ENCODE results near the gene ANP32E. TPM values are rescaled to one million over a fixed set of nuclear protein-coding genes. Genes with fewer than 3 reads are reported as not detected.

ANP32E gene
- total and polyA plus RNA-seq, 9 of the 15 experiments (the other 6 are each of a cell fraction or from before 2014, with no cell fraction given) = 60.4 to 197 (median 104) TPM

- TF ChIP-seq KDM1A (IDR thresholded peaks at IDR 0.05) (no peak; a peak in 1 of 4 replicates), NR2C2 (CRISPR knock-in tag; IDR thresholded peaks at IDR 0.05) (peak; percentile 67; the same call in 1 of the 2 replicates), NR2C2 (tag; IDR thresholded peaks at IDR 0.05) (peak; percentile 68), CXXC5 (CRISPR knock-in tag; IDR thresholded peaks at IDR 0.05) (peak; percentile 89), EZH2 (IDR thresholded peaks at IDR 0.05; ENCODE audit: borderline replicate concordance, low read depth, low read length) (no peak), KLF13 (tag; IDR thresholded peaks at IDR 0.05; ENCODE audit: borderline replicate concordance, low read depth) (no peak), TAF7 (tag; IDR thresholded peaks at IDR 0.05) (peak; percentile 100), ZKSCAN3 (CRISPR knock-in tag; IDR thresholded peaks at IDR 0.05) (no peak), HINFP (tag; conservative IDR thresholded peaks at IDR 0.05; ENCODE audit: low read depth) (no peak), GTF3C2 (IDR thresholded peaks at IDR 0.05; ENCODE audit: borderline replicate concordance, extremely low read depth, insufficient read length) (no peak), ZNF586 (CRISPR knock-in tag; conservative IDR thresholded peaks at IDR 0.05) (no peak), PKNOX1 (IDR thresholded peaks at IDR 0.05) (peak; percentile 99)
- TF ChIP-seq, protein P1, sequence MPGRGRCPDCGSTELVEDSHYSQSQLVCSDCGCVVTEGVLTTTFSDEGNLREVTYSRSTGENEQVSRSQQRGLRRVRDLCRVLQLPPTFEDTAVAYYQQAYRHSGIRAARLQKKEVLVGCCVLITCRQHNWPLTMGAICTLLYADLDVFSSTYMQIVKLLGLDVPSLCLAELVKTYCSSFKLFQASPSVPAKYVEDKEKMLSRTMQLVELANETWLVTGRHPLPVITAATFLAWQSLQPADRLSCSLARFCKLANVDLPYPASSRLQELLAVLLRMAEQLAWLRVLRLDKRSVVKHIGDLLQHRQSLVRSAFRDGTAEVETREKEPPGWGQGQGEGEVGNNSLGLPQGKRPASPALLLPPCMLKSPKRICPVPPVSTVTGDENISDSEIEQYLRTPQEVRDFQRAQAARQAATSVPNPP (IDR thresholded peaks at IDR 0.05; ENCODE audit: borderline replicate concordance, insufficient read depth, insufficient read length) = no peak
Measured at GRCh38 chr1:150235852-150236613, at the start of gene ANP32E (continued).

All from K562 (cell line).